Dendritic cell treated with granulocyte-macrophage colony-stimulating factor and Interleukin-4, amounts not matched to agents 40 ng/mL and 50 ng/mL, for 4 days (primary cell): Measurements from ENCODE around the gene EMID1.
A peak's percentile ranks its signal among the peaks of the same experiment; 100 is the strongest.

Source experiments
- H3K27ac Mint-ChIP-seq: one replicate; pipeline ENCODE4 v1.8.0; 2022; ENCODE audit warnings: mild to moderate bottlenecking, mixed read lengths
- H3K27me3 Mint-ChIP-seq: one replicate; pipeline ENCODE4 v1.8.0; 2022; ENCODE audit warnings: mild to moderate bottlenecking, mixed read lengths
- H3K36me3 Mint-ChIP-seq: one replicate; pipeline ENCODE4 v1.8.0; 2022; ENCODE audit warnings: low read depth, mixed read lengths
- H3K4me1 Mint-ChIP-seq: one replicate; pipeline ENCODE4 v1.8.0; 2022; ENCODE audit warnings: low read depth, mixed read lengths
- H3K4me3 Mint-ChIP-seq: one replicate; pipeline ENCODE4 v1.8.0; 2022; ENCODE audit warnings: mild to moderate bottlenecking, moderate library complexity, mixed read lengths
- H3K9me3 Mint-ChIP-seq: one replicate; pipeline ENCODE4 v1.8.0; 2022; ENCODE audit warnings: mixed read lengths
- intact Hi-C: fragments of 100-400 bp; cut with micrococcal nuclease; formaldehyde crosslinking; loops from one replicate; pipeline ENCODE4 v1.15.0; 2022

EMID1 gene

GRCh38 chr22:29263791-29264276, 58.1 kb downstream of the EMID1 start:
- Mint-ChIP-seq H3K27ac (no peak overlapping the region), H3K27me3 (no peaks in the 10 kb centered on the region), H3K4me1 (peaks cover 19% of the 10 kb centered on the region), H3K36me3 (peaks cover 79% of the 10 kb centered on the region), H3K9me3 (no peaks in the 10 kb centered on the region), H3K4me3 (no peak overlapping the region)
- intact Hi-C loops = no loop called here

DNA sequence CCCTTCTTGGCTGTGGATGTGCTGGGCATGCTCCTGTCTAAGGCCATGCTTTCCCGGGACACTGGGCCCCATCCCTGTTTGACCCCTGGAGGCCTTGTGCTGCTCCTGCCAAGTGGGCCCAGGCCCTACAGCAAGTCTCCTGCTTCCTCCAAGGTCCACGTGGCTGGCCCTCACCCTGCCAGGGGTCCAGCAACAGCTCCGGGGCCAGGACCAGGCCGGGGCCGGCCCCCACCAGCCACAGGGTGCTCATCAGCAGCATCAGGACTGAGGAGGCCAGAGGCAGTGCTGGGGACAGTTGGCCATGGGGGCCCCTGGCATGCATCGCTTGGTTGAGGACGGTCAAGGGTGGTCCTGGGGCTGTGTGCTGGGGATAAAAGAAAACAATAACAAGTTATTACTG, 59.6 kb downstream of the EMID1 start:
- Mint-ChIP-seq H3K27me3 (no peaks in the 10 kb centered on the region), H3K4me3 (no peak overlapping the region), H3K36me3 (peaks cover 76% of the 10 kb centered on the region), H3K4me1 (peaks cover 28% of the 10 kb centered on the region), H3K9me3 (no peaks in the 10 kb centered on the region), H3K27ac (peak overlapping the region; percentile 100)
- intact Hi-C loops = no loop called here

DNA sequence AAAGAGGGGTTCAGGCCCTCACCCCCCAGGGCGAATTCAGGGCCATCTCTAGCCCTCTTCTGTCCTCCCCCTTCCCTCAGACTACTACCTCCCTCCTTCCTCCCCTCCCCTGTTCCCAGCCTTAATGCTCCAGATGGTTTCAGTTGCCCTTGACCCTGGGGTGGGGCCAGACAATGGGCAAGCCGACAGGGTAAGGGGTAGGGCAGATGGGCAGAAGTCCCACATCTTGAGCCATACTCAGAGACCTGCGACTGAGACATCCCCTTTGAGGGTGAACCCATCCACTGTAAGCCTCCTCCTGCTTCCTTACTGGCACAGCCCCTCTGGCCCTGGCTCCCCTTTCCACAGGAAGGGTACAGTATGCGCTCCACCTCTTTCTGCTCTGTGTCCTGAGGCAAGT, 60.2 kb downstream of the EMID1 start:
- H3K4me1 Mint-ChIP-seq = peaks cover 34% of the 10 kb centered on the region
- H3K4me3 Mint-ChIP-seq = no peak overlapping the region
- H3K27ac Mint-ChIP-seq = peak overlapping the region; percentile 100
- peaks cover 76% of the 10 kb centered on the region for H3K36me3 Mint-ChIP-seq
- no peaks in the 10 kb centered on the region for H3K9me3 Mint-ChIP-seq
- no peaks in the 10 kb centered on the region for H3K27me3 Mint-ChIP-seq
- intact Hi-C loops = no loop called here

GRCh38 chr22:29266564-29267461, 61.1 kb downstream of the EMID1 start:
- peaks cover 82% of the 10 kb centered on the region for H3K36me3 Mint-ChIP-seq
- peaks cover 42% of the 10 kb centered on the region for H3K4me1 Mint-ChIP-seq
- no peaks in the 10 kb centered on the region for H3K9me3 Mint-ChIP-seq
- intact Hi-C loops = no loop called here
- peak overlapping the region; percentile 100 for H3K27ac Mint-ChIP-seq
- H3K4me3 Mint-ChIP-seq = peak overlapping the region; percentile 87
- H3K27me3 Mint-ChIP-seq = no peaks in the 10 kb centered on the region

DNA sequence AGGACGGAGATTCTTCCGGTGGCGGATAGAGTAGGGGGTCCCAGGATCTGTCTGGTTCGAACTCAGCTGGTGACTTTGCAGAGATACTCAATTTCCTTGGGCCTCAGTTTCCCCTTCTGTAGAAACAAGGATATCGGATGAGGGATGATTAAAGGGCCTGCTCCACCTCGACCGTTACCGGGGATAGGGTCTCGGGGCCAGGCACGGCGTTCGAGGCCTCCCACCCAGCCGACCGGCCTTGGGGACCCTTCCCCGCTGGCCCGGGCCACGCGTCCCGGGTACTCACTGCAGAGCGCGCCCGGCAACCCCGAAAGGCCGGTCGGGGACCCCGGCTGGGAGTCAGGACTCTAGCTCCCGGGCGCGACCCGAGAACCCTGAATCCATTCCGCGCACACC, 61.8 kb downstream of the EMID1 start:
- H3K4me1 Mint-ChIP-seq = peaks cover 46% of the 10 kb centered on the region
- H3K27me3 Mint-ChIP-seq = no peaks in the 10 kb centered on the region
- peak overlapping the region; percentile 87 for H3K4me3 Mint-ChIP-seq
- peak overlapping the region; percentile 100 for H3K27ac Mint-ChIP-seq
- intact Hi-C loops = no loop called here
- H3K36me3 Mint-ChIP-seq = peaks cover 88% of the 10 kb centered on the region
- H3K9me3 Mint-ChIP-seq = no peaks in the 10 kb centered on the region

- peaks cover 47% of the 10 kb centered on the region for H3K4me1 Mint-ChIP-seq
Measured at GRCh38 chr22:29267858-29268510, 62.3 kb downstream of the EMID1 start, which contains the start of the genes EWSR1 and RHBDD3. Gene EWSR1 (plus strand): TSS chr22:29268268. CDS start chr22:29268337, 69 bp downstream. Gene RHBDD3 (minus strand): TSS chr22:29267981. CDS start chr22:29265626, 2,355 bp downstream.

DNA sequence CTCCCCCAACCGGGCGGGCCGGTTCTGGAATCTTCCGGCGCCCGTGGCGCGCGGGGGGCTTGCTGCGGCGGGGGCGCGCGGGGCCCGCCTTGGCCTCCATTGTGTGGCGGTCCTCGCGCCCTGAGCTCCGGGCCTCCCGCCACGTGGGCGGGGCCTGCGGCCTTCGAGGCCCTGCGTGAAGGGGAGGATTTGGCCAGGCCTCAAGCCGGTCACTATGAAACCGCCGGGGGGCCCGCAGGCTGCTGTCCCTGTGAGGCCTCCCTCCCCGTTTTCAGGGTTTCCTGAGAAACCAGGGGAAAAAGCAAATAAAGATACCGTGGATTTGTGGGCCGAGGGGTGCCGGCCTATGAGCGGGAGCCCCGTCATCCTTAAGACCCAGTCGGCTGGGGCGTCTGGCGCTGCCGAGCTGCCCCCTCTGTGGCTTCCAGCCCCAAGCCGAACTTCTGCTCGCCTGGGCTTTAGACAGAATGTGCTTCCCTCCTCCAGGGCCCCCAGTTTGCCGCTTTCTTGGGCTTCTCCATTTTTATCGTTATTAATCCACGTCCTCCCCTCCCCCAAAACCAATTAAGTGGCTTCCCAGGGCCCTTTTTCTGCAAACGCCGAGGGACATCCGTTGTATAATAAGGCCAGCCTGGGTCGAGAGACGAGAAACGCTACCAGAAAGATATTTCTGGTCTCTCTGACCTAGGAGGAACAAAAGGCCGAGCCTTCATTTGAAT, 63.0 kb downstream of the EMID1 start:
- H3K27ac Mint-ChIP-seq = peak overlapping the region; percentile 100
- peaks cover 96% of the 10 kb centered on the region for H3K36me3 Mint-ChIP-seq
- no peaks in the 10 kb centered on the region for H3K27me3 Mint-ChIP-seq
- no peaks in the 10 kb centered on the region for H3K9me3 Mint-ChIP-seq
- peak overlapping the region; percentile 87 for H3K4me3 Mint-ChIP-seq
- intact Hi-C loops = loop anchor here (2.0 kb wide), 3 partner anchors 34 to 116 kb away; no protein-coding TSS in a partner anchor
- H3K4me1 Mint-ChIP-seq = peaks cover 54% of the 10 kb centered on the region

More at GRCh38 chr22:29267858-29268510, 62.3 kb downstream of the EMID1 start, which contains the start of the genes EWSR1 and RHBDD3:
- Mint-ChIP-seq H3K9me3 (no peaks in the 10 kb centered on the region), H3K27ac (peak within 1 kb of the TSS; percentile 100), H3K4me3 (peak within 1 kb of the TSS; percentile 87), H3K36me3 (peaks cover 93% of the 10 kb centered on the region), H3K27me3 (no peaks in the 10 kb centered on the region)
- intact Hi-C loops = loop anchor here (2.0 kb wide), 3 partner anchors 35 to 115 kb away; no protein-coding TSS in a partner anchor

DNA sequence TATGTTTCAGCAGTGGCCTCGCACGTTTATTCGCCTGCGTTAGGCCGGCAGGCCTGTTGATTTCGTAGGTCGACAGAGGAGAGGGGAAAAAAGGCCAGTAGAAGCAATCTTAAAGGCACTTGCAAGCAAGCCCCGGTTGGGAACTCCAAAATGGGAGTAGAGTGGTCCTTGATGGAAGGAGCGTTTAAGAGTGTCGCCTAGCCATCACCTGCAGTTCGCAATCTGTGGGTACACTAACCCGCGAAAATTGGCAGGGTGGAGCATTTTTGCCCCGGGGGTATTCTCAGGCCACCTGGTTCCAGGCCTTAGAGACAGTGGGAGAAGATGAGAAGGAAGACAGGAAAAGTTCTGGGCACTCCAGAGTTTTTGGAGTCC, 63.5 kb downstream of the EMID1 start:
- intact Hi-C loops = loop anchor here (2.0 kb wide), 3 partner anchors 34 to 116 kb away; no protein-coding TSS in a partner anchor
- peaks cover 96% of the 10 kb centered on the region for H3K36me3 Mint-ChIP-seq
- peak overlapping the region; percentile 87 for H3K4me3 Mint-ChIP-seq
- no peaks in the 10 kb centered on the region for H3K27me3 Mint-ChIP-seq
- H3K9me3 Mint-ChIP-seq = no peaks in the 10 kb centered on the region
- peak overlapping the region; percentile 100 for H3K27ac Mint-ChIP-seq
- H3K4me1 Mint-ChIP-seq = peaks cover 56% of the 10 kb centered on the region

- peak overlapping the region; percentile 87 for H3K4me3 Mint-ChIP-seq
- intact Hi-C loops = loop anchor here (2.0 kb wide), 3 partner anchors 33 to 117 kb away; no protein-coding TSS in a partner anchor
- peaks cover 59% of the 10 kb centered on the region for H3K4me1 Mint-ChIP-seq
- peaks cover 96% of the 10 kb centered on the region for H3K36me3 Mint-ChIP-seq
- peak overlapping the region; percentile 100 for H3K27ac Mint-ChIP-seq
- H3K27me3 Mint-ChIP-seq = no peaks in the 10 kb centered on the region
- no peaks in the 10 kb centered on the region for H3K9me3 Mint-ChIP-seq
Measured at GRCh38 chr22:29269731-29270474, 64.2 kb downstream of the EMID1 start.

DNA sequence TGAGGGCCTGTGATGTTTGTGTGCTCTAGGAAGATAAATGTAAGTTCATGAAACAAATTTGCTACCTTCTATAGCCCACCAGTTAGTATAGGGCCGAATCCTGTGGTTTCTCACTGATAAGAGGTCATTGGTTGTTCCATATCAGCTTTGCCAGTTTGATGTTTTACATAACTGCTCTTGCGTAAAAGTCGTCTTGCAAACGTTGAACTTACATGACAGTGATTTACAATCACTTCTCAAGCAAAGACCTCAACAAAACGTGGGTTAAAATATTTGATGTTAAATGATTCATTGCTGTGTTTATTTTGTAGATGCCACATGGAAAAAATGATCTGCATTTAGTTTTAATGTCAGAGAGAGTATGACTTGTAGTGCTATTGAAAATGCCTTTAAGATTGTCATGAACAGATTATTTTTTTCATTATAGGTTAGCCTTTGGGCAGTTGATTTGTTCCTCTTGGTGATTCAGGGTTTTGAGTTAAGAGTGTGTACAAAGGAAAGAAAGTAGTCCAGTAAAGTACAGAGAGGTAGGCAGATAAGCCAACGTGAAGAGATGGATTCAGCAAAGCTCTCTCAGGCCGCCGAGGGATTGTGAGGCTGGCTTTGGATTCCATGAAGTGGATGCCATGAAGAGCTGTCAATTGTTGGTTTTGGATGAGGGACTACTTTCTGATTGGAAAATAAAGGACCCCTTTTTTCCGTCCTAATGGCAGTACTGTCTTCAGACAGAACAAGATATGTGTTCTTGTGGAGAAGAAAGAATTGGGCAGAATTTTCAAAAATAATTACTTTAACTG, 65.0 kb downstream of the EMID1 start:
- Mint-ChIP-seq H3K9me3 (no peaks in the 10 kb centered on the region), H3K27me3 (no peaks in the 10 kb centered on the region), H3K27ac (no peak overlapping the region), H3K36me3 (peaks cover 96% of the 10 kb centered on the region), H3K4me1 (peaks cover 65% of the 10 kb centered on the region), H3K4me3 (peak overlapping the region; percentile 87)
- intact Hi-C loops = no loop called here

DNA sequence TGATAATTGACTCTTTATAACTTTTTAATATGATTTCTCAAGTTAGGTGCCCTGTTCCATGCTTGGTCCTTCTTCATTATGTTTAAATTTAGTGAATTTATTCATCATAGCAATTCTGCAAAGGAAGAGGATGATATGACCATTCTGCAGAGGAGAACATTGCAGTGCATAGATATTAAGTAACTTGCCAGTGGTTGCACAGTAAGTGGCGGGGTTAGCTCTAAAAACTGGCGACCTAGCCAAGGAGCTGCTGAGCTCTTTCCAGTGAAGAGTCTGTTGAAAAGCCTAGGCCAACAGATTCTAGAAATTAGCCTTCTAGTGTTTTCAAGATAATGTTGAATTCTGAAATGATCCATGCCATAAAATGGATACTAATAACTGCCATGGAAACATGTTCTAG, 66.9 kb downstream of the EMID1 start:
- Mint-ChIP-seq H3K4me3 (no peak overlapping the region), H3K27me3 (no peaks in the 10 kb centered on the region), H3K4me1 (peaks cover 60% of the 10 kb centered on the region), H3K36me3 (peaks cover 96% of the 10 kb centered on the region), H3K27ac (no peak overlapping the region), H3K9me3 (no peaks in the 10 kb centered on the region)
- intact Hi-C loops = no loop called here

DNA sequence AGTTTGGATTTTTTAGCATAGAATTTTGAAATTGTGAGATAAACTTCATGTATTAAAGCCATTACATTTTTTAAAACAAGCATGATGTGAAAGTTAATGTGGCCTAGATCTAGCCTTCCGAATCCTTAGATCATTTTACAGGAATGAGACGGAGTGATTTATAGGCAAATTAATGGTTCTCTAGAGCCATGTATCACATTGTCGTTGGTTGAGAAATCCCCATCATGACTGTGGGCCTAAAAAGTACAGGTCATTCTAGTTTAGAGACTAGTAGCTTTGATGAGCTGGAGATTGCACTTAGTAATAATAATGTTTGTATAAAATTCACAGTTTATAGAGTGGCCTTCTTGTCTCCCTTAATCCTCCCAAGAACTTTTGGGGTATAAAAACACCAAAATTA, 69.5 kb downstream of the EMID1 start:
- peaks cover 56% of the 10 kb centered on the region for H3K4me1 Mint-ChIP-seq
- no peaks in the 10 kb centered on the region for H3K27me3 Mint-ChIP-seq
- no peak overlapping the region for H3K27ac Mint-ChIP-seq
- H3K9me3 Mint-ChIP-seq = no peaks in the 10 kb centered on the region
- H3K36me3 Mint-ChIP-seq = peaks cover 100% of the 10 kb centered on the region
- intact Hi-C loops = no loop called here
- H3K4me3 Mint-ChIP-seq = no peak overlapping the region
